ENCODE data around the gene COLEC12. TPM values are rescaled to one million over a fixed set of nuclear protein-coding genes. Genes with fewer than 3 reads are reported as not detected.

Gene COLEC12
- total and polyA plus RNA-seq, 10 of the 15 experiments (the other 5 are each of a cell fraction or from before 2014, with no cell fraction given) = 0.04 to 0.05 TPM; not detected in 8

- no peak for FAIRE-seq
- ChIA-PET SMC1A (ENCODE audit: uncharacterized antibody, unreplicated experiment) (no interaction called here), RAD21 (ENCODE audit: unreplicated experiment) (no interaction called here), CTCF (no interaction called here), POLR2A (no interaction called here)
- Histone ChIP-seq H2AFZ (ENCODE audit: control insufficient read depth, low read depth, low read length) (no peak overlapping the region), H3K4me3 (no peak overlapping the region), H3K9ac (ENCODE audit: control insufficient read depth, insufficient read depth, low read length) (no peak overlapping the region), H3K36me3 (ENCODE audit: control insufficient read depth in 2 of 2, insufficient read depth in 2 of 2, low read length in 1 of 2) (no peaks in the 10 kb centered on the region), H3K9me3 (replicated peaks; ENCODE audit: control insufficient read depth, insufficient read depth, low read length) (no peaks in the 10 kb centered on the region), H3K27me3 (replicated peaks in 1 of 2; ENCODE audit: control insufficient read depth in 2 of 2, insufficient read depth in 2 of 2, low read length in 1 of 2) (no peaks in the 10 kb centered on the region; a peak in 1 of 4 replicates), H4K20me1 (ENCODE audit: control insufficient read depth, insufficient read depth) (no peaks in the 10 kb centered on the region), H3K4me2 (ENCODE audit: control insufficient read depth, insufficient read depth) (no peak overlapping the region), H3K4me1 (ENCODE audit: control insufficient read depth, insufficient read depth, low read length) (no peaks in the 10 kb centered on the region), H3K79me2 (ENCODE audit: control insufficient read depth, insufficient read depth, low read length) (no peaks in the 10 kb centered on the region), H3K27ac (ENCODE audit: control insufficient read depth, insufficient read depth) (no peak overlapping the region)
- ATAC-seq = no peak
- DNase-seq (ENCODE audit: low read depth, low spot score) = no peak
- TF ChIP-seq NBN (IDR thresholded peaks at IDR 0.05) = no peak
- no peak for TF ChIP-seq MYB (IDR thresholded peaks at IDR 0.05; ENCODE audit: borderline replicate concordance, low read depth, low read length)
- no peak for TF ChIP-seq HDGF (IDR thresholded peaks at IDR 0.05)
- no peak for TF ChIP-seq RBBP5 (conservative IDR thresholded peaks at IDR 0.05)
- TF ChIP-seq PML (IDR thresholded peaks at IDR 0.05; ENCODE audit: low read length) = no peak
- no TSS peak for BruUV-seq (replicated peaks)
- in situ Hi-C loops (cut with MboI) (no loop called here), intact Hi-C loops (cut with micrococcal nuclease; ENCODE audit: unreplicated experiment) (no loop called here)
- WGBS (ENCODE audit: insufficient coverage, insufficient replicate concordance, low lambda C conversion rate, missing lambda C conversion rate) = 59% methylated on average over 12 of the region's 12 CpGs
Observed at GRCh38 chr18:457521-458412, 42.7 kb downstream of the COLEC12 start.

GRCh38 chr18:457140-457519 lies 43.4 kb downstream of the COLEC12 start:
- H3K27me3 ChIP-seq (replicated peaks in 1 of 2; ENCODE audit: control insufficient read depth in 2 of 2, insufficient read depth in 2 of 2, low read length in 1 of 2) = no peaks in the 10 kb centered on the region; a peak in 1 of 4 replicates
- in situ Hi-C loops (cut with MboI) (no loop called here), intact Hi-C loops (cut with micrococcal nuclease; ENCODE audit: unreplicated experiment) (no loop called here)
- H3K4me2 ChIP-seq (ENCODE audit: control insufficient read depth, insufficient read depth) = no peak overlapping the region
- ChIA-PET RAD21 (ENCODE audit: unreplicated experiment) (no interaction called here), POLR2A (no interaction called here), CTCF (no interaction called here), SMC1A (ENCODE audit: uncharacterized antibody, unreplicated experiment) (interaction anchor here (0.6 kb wide), 1 partner anchor 45 kb away, joined by 3 read pairs; no protein-coding TSS in a partner anchor)
- H3K36me3 ChIP-seq (ENCODE audit: control insufficient read depth in 2 of 2, insufficient read depth in 2 of 2, low read length in 1 of 2) = no peaks in the 10 kb centered on the region
- H3K27ac ChIP-seq (ENCODE audit: control insufficient read depth, insufficient read depth) = no peak overlapping the region
- BruUV-seq (replicated peaks) = no TSS peak
- no peak overlapping the region for H2AFZ ChIP-seq (ENCODE audit: control insufficient read depth, low read depth, low read length)
- DNase-seq (ENCODE audit: low read depth, low spot score) = no peak
- no peak for FAIRE-seq
- H3K9ac ChIP-seq (ENCODE audit: control insufficient read depth, insufficient read depth, low read length) = no peak overlapping the region
- H3K4me1 ChIP-seq (ENCODE audit: control insufficient read depth, insufficient read depth, low read length) = no peaks in the 10 kb centered on the region
- no peak for ATAC-seq
- H3K79me2 ChIP-seq (ENCODE audit: control insufficient read depth, insufficient read depth, low read length) = no peaks in the 10 kb centered on the region
- 35% methylated on average over 9 of the region's 9 CpGs for WGBS (ENCODE audit: insufficient coverage, insufficient replicate concordance, low lambda C conversion rate, missing lambda C conversion rate)
- H4K20me1 ChIP-seq (ENCODE audit: control insufficient read depth, insufficient read depth) = no peaks in the 10 kb centered on the region
- no peak overlapping the region for H3K4me3 ChIP-seq
- no peaks in the 10 kb centered on the region for H3K9me3 ChIP-seq (replicated peaks; ENCODE audit: control insufficient read depth, insufficient read depth, low read length)
- TF ChIP-seq TCF7 (IDR thresholded peaks at IDR 0.05; ENCODE audit: borderline replicate concordance) (no peak), HDGF (IDR thresholded peaks at IDR 0.05) (no peak), NRF1 (conservative IDR thresholded peaks at IDR 0.05; ENCODE audit: low read depth, low read length) (no peak), SREBF1 (IDR thresholded peaks at IDR 0.05; ENCODE audit: low read length) (no peak), POLR2A (IDR thresholded peaks at IDR 0.05; ENCODE audit: low read depth, low read length) (no peak), POU2F2 (IDR thresholded peaks at IDR 0.05; ENCODE audit: borderline replicate concordance, low read depth, low read length) (no peak), CREB1 (IDR thresholded peaks at IDR 0.05; ENCODE audit: low read depth) (no peak), NFYA (IDR thresholded peaks at IDR 0.05; ENCODE audit: borderline replicate concordance, low read depth, low read length) (no peak), ZNF274 (IDR thresholded peaks at IDR 0.05; ENCODE audit: insufficient read depth, insufficient read length) (no peak), SIN3A (IDR thresholded peaks at IDR 0.05; ENCODE audit: low read depth, low read length) (no peak)
- TF ChIP-seq, protein P1, sequence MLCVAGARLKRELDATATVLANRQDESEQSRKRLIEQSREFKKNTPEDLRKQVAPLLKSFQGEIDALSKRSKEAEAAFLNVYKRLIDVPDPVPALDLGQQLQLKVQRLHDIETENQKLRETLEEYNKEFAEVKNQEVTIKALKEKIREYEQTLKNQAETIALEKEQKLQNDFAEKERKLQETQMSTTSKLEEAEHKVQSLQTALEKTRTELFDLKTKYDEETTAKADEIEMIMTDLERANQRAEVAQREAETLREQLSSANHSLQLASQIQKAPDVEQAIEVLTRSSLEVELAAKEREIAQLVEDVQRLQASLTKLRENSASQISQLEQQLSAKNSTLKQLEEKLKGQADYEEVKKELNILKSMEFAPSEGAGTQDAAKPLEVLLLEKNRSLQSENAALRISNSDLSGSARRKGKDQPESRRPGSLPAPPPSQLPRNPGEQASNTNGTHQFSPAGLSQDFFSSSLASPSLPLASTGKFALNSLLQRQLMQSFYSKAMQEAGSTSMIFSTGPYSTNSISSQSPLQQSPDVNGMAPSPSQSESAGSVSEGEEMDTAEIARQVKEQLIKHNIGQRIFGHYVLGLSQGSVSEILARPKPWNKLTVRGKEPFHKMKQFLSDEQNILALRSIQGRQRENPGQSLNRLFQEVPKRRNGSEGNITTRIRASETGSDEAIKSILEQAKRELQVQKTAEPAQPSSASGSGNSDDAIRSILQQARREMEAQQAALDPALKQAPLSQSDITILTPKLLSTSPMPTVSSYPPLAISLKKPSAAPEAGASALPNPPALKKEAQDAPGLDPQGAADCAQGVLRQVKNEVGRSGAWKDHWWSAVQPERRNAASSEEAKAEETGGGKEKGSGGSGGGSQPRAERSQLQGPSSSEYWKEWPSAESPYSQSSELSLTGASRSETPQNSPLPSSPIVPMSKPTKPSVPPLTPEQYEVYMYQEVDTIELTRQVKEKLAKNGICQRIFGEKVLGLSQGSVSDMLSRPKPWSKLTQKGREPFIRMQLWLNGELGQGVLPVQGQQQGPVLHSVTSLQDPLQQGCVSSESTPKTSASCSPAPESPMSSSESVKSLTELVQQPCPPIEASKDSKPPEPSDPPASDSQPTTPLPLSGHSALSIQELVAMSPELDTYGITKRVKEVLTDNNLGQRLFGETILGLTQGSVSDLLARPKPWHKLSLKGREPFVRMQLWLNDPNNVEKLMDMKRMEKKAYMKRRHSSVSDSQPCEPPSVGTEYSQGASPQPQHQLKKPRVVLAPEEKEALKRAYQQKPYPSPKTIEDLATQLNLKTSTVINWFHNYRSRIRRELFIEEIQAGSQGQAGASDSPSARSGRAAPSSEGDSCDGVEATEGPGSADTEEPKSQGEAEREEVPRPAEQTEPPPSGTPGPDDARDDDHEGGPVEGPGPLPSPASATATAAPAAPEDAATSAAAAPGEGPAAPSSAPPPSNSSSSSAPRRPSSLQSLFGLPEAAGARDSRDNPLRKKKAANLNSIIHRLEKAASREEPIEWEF (IDR thresholded peaks at IDR 0.05; ENCODE audit: insufficient replicate concordance, low read depth, low read length) = no peak

Measured in GM12878 (cell line).